IMR-90 (cell line): ENCODE results near the gene KPTN. TPM values are rescaled to one million over a fixed set of nuclear protein-coding genes. Genes with fewer than 3 reads are reported as not detected.

ENCODE experiments used
- ATAC-seq: fragments of 200-7000 bp; cut with Tn5 transposase; 2 replicates; pipeline ENCODE4 v1.9.1; 2020; ENCODE audit warnings: low read depth, mild to moderate bottlenecking, moderate library complexity
- BruUV-seq: library from RNA; stranded (reverse); fragments of 400-500 nt; replicated peaks from 2 replicates; lab custom pipeline; 2021; lab: Mats Ljungman, UMichigan
- CTCF ChIA-PET: fragments of 300-600 bp; formaldehyde crosslinking; extraction: SDS; loops from one replicate; lab custom pipeline; 2021; ENCODE audit warnings: antibody characterized with exemption; lab: Yijun Ruan, JAX
- POLR2A ChIA-PET: fragments of 300-600 bp; sonication (Branson Sonifier 250); formaldehyde crosslinking; loops from one replicate; lab custom pipeline; 2022; ENCODE audit warnings: antibody characterized with exemption; ENCODE audit not compliant: unreplicated experiment; lab: Charles Lee
- DNase-seq: peaks from one replicate; pipeline ENCODE4 v3.0.0; 2013
- H2AFZ ChIP-seq: replicated peaks from 2 replicates; pipeline ENCODE3; 2013; ENCODE audit warnings: low read length, mild to moderate bottlenecking; ENCODE audit not compliant: poor library complexity
- H2AK5ac ChIP-seq: 2 replicates; pipeline ENCODE4 v1.6.1; 2013; ENCODE audit warnings: low read depth, low read length, inconsistent platforms
- H2AK9ac ChIP-seq: replicated peaks from 2 replicates; pipeline ENCODE3; 2013; ENCODE audit warnings: mild to moderate bottlenecking, low read depth, low read length, moderate library complexity; ENCODE audit not compliant: poor library complexity
- H2BK120ac ChIP-seq: 2 replicates; pipeline ENCODE4 v1.6.1; 2013; ENCODE audit warnings: low read depth, low read length, inconsistent platforms
- H2BK15ac ChIP-seq: 3 replicates; pipeline ENCODE4 v1.6.1; 2013; ENCODE audit warnings: low read depth, low read length, inconsistent platforms
- H2BK20ac ChIP-seq: 2 replicates; pipeline ENCODE4 v1.6.1; 2013; ENCODE audit warnings: low read depth, mild to moderate bottlenecking, inconsistent platforms, low read length, moderate library complexity
- H2BK5ac ChIP-seq: 2 replicates; pipeline ENCODE4 v1.6.1; 2013; ENCODE audit warnings: mild to moderate bottlenecking, low read depth, low read length, inconsistent platforms; ENCODE audit not compliant: poor library complexity, severe bottlenecking
- H3K14ac ChIP-seq: replicated peaks from 2 replicates; pipeline ENCODE4 v1.6.1; 2013; ENCODE audit warnings: low read depth, low read length, inconsistent platforms
- H3K18ac ChIP-seq: 2 replicates; pipeline ENCODE4 v1.6.1; 2013; ENCODE audit warnings: low read depth, low read length, control low read depth
- H3K23ac ChIP-seq: 2 replicates; pipeline ENCODE4 v1.6.1; 2013; ENCODE audit warnings: low read depth, low read length, inconsistent platforms
- H3K27ac ChIP-seq: 2 replicates; pipeline ENCODE4 v1.5.1; 2013; ENCODE audit warnings: mild to moderate bottlenecking, control low read depth, low read length; ENCODE audit not compliant: insufficient read depth
- H3K27me3 ChIP-seq: 2 replicates; pipeline ENCODE4 v1.6.1; 2013; ENCODE audit warnings: low read length; ENCODE audit not compliant: control insufficient read depth, insufficient read depth
- H3K36me3 ChIP-seq: 2 replicates; pipeline ENCODE4 v1.6.1; 2013; ENCODE audit warnings: low read length, mixed read lengths; ENCODE audit not compliant: control insufficient read depth, insufficient read depth
- H3K4ac ChIP-seq: 2 replicates; pipeline ENCODE4 v1.6.1; 2013; ENCODE audit warnings: low read depth, low read length, inconsistent platforms
- H3K4me1 ChIP-seq: 2 replicates; pipeline ENCODE4 v1.6.1; 2013; ENCODE audit warnings: low read length, mixed read lengths; ENCODE audit not compliant: control insufficient read depth, insufficient read depth
- H3K4me2 ChIP-seq: 2 replicates; pipeline ENCODE4 v1.6.1; 2013; ENCODE audit warnings: low read depth, mild to moderate bottlenecking, control low read depth, low read length, moderate library complexity
- H3K4me3 ChIP-seq: 2 replicates; pipeline ENCODE4 v1.5.1; 2013; ENCODE audit warnings: low read depth, mild to moderate bottlenecking, control low read depth, low read length, moderate library complexity; ENCODE audit not compliant: insufficient read depth
- H3K56ac ChIP-seq: 2 replicates; pipeline ENCODE4 v1.6.1; 2013; ENCODE audit warnings: low read length, inconsistent platforms; ENCODE audit not compliant: insufficient read depth; ENCODE audit errors: extremely low read depth
- H3K79me1 ChIP-seq, 2 experiments: 2 replicates each; pipeline ENCODE4 v1.6.1; 2013; ENCODE audit warnings: low read length in 2 of 2, inconsistent platforms in 1 of 2, low read depth in 1 of 2
- H3K9ac ChIP-seq: 2 replicates; pipeline ENCODE4 v1.6.1; 2013; ENCODE audit warnings: low read depth, low read length, control low read depth
- H3K9me1 ChIP-seq: 2 replicates; pipeline ENCODE4 v1.6.1; 2013; ENCODE audit warnings: low read length, inconsistent platforms; ENCODE audit not compliant: insufficient read depth
- H3K9me3 ChIP-seq: 2 replicates; pipeline ENCODE4 v1.6.1; 2013; ENCODE audit warnings: low read length; ENCODE audit not compliant: control insufficient read depth, insufficient read depth
- H4K20me1 ChIP-seq: 2 replicates; pipeline ENCODE4 v1.6.1; 2013; ENCODE audit warnings: low read length, inconsistent platforms; ENCODE audit not compliant: insufficient read depth
- H4K5ac ChIP-seq: 2 replicates; pipeline ENCODE4 v1.6.1; 2013; ENCODE audit warnings: mild to moderate bottlenecking, low read depth, low read length, control low read depth
- H4K8ac ChIP-seq, 2 experiments: 2 replicates each; pipeline ENCODE4 v1.6.1; 2013; ENCODE audit warnings: low read depth in 2 of 2, low read length in 2 of 2, control low read depth in 1 of 2, inconsistent platforms in 1 of 2
- H4K91ac ChIP-seq: 2 replicates; pipeline ENCODE4 v1.6.1; 2013; ENCODE audit warnings: low read depth, low read length, inconsistent platforms; ENCODE audit not compliant: insufficient read depth
- BHLHE40 ChIP-seq: fragments of 150-350 bp; IDR thresholded peaks from 2 replicates; pipeline ENCODE4 v1.6.1; 2016; ENCODE audit warnings: mild to moderate bottlenecking, low read depth, low read length
- CEBPB ChIP-seq: IDR thresholded peaks from 2 replicates; pipeline ENCODE4 v1.6.1; 2012; ENCODE audit warnings: low read depth, low read length, improper control_type of control experiment
- CHD1 ChIP-seq: IDR thresholded peaks from 2 replicates; pipeline ENCODE4 v1.6.1; 2012; ENCODE audit warnings: low read depth, low read length, improper control_type of control experiment
- CTCF ChIP-seq: conservative IDR thresholded peaks from 2 replicates; pipeline ENCODE4 v1.5.1; 2012; ENCODE audit warnings: mild to moderate bottlenecking, low read depth, low read length, improper control_type of control experiment
- ELK1 ChIP-seq: fragments of 150-350 bp; IDR thresholded peaks from 2 replicates; pipeline ENCODE4 v1.6.1; 2016; ENCODE audit warnings: low read depth, mild to moderate bottlenecking, low read length, moderate library complexity, borderline replicate concordance
- FOS ChIP-seq: fragments of 150-350 bp; IDR thresholded peaks from 2 replicates; pipeline ENCODE4 v1.6.1; 2016; ENCODE audit warnings: low read depth, low read length
- MAFK ChIP-seq: IDR thresholded peaks from 2 replicates; pipeline ENCODE4 v1.6.1; 2012; ENCODE audit warnings: low read depth, low read length, improper control_type of control experiment
- MAZ ChIP-seq: IDR thresholded peaks from 2 replicates; pipeline ENCODE4 v1.6.1; 2012; ENCODE audit warnings: low read depth, mild to moderate bottlenecking, low read length, improper control_type of control experiment, moderate library complexity, borderline replicate concordance
- MXI1 ChIP-seq: IDR thresholded peaks from 2 replicates; pipeline ENCODE4 v1.6.1; 2012; ENCODE audit warnings: low read depth, mild to moderate bottlenecking, low read length, moderate library complexity, borderline replicate concordance
- NFE2L2 ChIP-seq: fragments of 150-350 bp; IDR thresholded peaks from 2 replicates; pipeline ENCODE4 v1.6.1; 2016; ENCODE audit warnings: low read depth, mild to moderate bottlenecking, low read length
- POLR2A ChIP-seq: IDR thresholded peaks from 2 replicates; pipeline ENCODE4 v1.6.1; 2012; ENCODE audit warnings: mild to moderate bottlenecking, low read depth, low read length
- RAD21 ChIP-seq: IDR thresholded peaks from 2 replicates; pipeline ENCODE4 v1.6.1; 2012; ENCODE audit warnings: low read length, improper control_type of control experiment
- RCOR1 ChIP-seq: IDR thresholded peaks from 2 replicates; pipeline ENCODE4 v1.6.1; 2012; ENCODE audit warnings: mild to moderate bottlenecking, low read length, improper control_type of control experiment; ENCODE audit not compliant: insufficient replicate concordance
- RFX5 ChIP-seq: IDR thresholded peaks from 2 replicates; pipeline ENCODE4 v1.8.0; 2012; ENCODE audit warnings: low read depth, mild to moderate bottlenecking, low read length, moderate library complexity
- SMC3 ChIP-seq: fragments of 150-350 bp; IDR thresholded peaks from 2 replicates; pipeline ENCODE4 v1.6.1; 2016; ENCODE audit warnings: low read depth, mild to moderate bottlenecking, antibody characterized with exemption, low read length, moderate library complexity
- USF2 ChIP-seq: fragments of 150-350 bp; IDR thresholded peaks from 2 replicates; pipeline ENCODE4 v1.6.1; 2017; ENCODE audit warnings: mild to moderate bottlenecking, antibody characterized with exemption, low read length, low read depth
- WGBS, 2 experiments: methylation state at CpG; one replicate each; pipeline versions ENCODE4 v1.1.5 to v1.1.7; 2013; ENCODE audit warnings: missing lambda C conversion rate in 2 of 2; ENCODE audit not compliant: insufficient read length in 1 of 2; ENCODE audit errors: extremely low coverage in 2 of 2; 5-methylcytosine and 5-hydroxymethylcytosine counted together
- dilution Hi-C: fragments of 300-500 bp; cut with HindIII; formaldehyde crosslinking; loops from one replicate; pipeline ENCODE4 v1.14.3; 2018; ENCODE audit warnings: low sequenced_read_pairs; ENCODE audit not compliant: unreplicated experiment
- in situ Hi-C: fragments of 300-500 bp; cut with MboI; formaldehyde crosslinking; loops from 3 replicates; pipeline ENCODE4 v1.14.3; 2019; ENCODE audit warnings: low sequenced_read_pairs, inconsistent platforms, mixed read lengths
- intact Hi-C: fragments of 100-400 bp; cut with micrococcal nuclease; formaldehyde crosslinking; loops from 2 replicates; pipeline ENCODE4 v1.10.0; 2022
- polyA plus RNA-seq, 3 experiments: library from polyadenylated mRNA; depleted of rRNA; stranded (reverse); fragments of >200 nt; gene quantifications; 2 replicates each; pipeline ENCODE4 v1.2.3, GENCODE V29; 2012; ENCODE audit warnings: low replicate concordance in 1 of 3
- total RNA-seq: library from RNA; depleted of rRNA; stranded (reverse); fragments of >200 nt; gene quantifications from 2 replicates; pipeline ENCODE4 v1.2.3, GENCODE V29; 2012

The KPTN gene
- total and polyA plus RNA-seq, 2 of the 4 experiments (the other 2 are of a cell fraction), result 4.1 to 15.4 TPM

DNA sequence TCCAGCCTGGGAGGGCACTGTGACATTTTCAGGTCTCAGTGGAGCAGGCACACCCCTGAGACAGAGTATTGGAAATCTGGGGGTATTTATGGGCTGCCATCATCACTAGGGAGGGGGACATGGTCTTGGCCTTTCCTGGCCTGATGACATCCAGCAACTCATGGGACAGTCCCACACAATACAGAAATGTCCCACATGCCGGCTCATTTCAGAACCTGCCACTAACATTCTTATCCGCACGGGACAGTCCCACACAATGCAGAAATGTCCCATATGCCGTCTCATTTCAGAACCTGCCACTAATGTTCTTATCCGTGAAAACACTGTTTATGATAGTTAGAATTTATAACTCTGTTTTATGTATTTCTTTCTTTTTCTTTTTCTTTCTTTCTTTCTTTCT is 22.1 kb downstream of the KPTN start:
- peaks cover 6% of the 10 kb centered on the region; the same call in 1 of the 2 replicates for H3K9me3 ChIP-seq
- H2AK5ac ChIP-seq, result no peak overlapping the region
- no peak overlapping the region for H3K18ac ChIP-seq
- H3K27me3 ChIP-seq, result peaks cover 54% of the 10 kb centered on the region
- TF ChIP-seq MXI1, result no peak
- TF ChIP-seq RAD21, result no peak
- TF ChIP-seq CTCF, result no peak
- no peak for TF ChIP-seq FOS
- TF ChIP-seq CHD1, result no peak
- no peak for TF ChIP-seq USF2
- no peak for TF ChIP-seq RFX5
- no peak for TF ChIP-seq MAFK
- TF ChIP-seq MAZ, result no peak
- no peak for TF ChIP-seq BHLHE40
- no peak for TF ChIP-seq SMC3
- TF ChIP-seq NFE2L2, result no peak
- no peak for TF ChIP-seq RCOR1
- no peak for TF ChIP-seq CEBPB
- no peak for TF ChIP-seq ELK1
- TF ChIP-seq POLR2A, result no peak
- no peak overlapping the region for H3K4ac ChIP-seq
- H3K27ac ChIP-seq, result no peak overlapping the region
- H4K91ac ChIP-seq, result no peak overlapping the region
- no peak overlapping the region for H3K14ac ChIP-seq
- H3K56ac ChIP-seq, result no peak overlapping the region
- no peaks in the 10 kb centered on the region for H3K79me1 ChIP-seq
- H3K9me1 ChIP-seq, result peaks cover 4% of the 10 kb centered on the region; the same call in 1 of the 2 replicates
- no peak for DNase-seq
- in situ Hi-C loops (no loop called here), intact Hi-C loops (no loop called here), dilution Hi-C loops (no loop called here)
- no peak overlapping the region for H2BK15ac ChIP-seq
- H2BK120ac ChIP-seq, result no peak overlapping the region
- no TSS peak for BruUV-seq
- H2BK5ac ChIP-seq, result no peak overlapping the region
- H3K4me2 ChIP-seq, result no peak overlapping the region
- no peaks in the 10 kb centered on the region for H4K20me1 ChIP-seq
- no peak overlapping the region for H2AK9ac ChIP-seq
- H3K4me1 ChIP-seq, result no peaks in the 10 kb centered on the region
- no peak overlapping the region for H4K8ac ChIP-seq
- H3K36me3 ChIP-seq, result no peaks in the 10 kb centered on the region
- no peak overlapping the region for H2AFZ ChIP-seq
- POLR2A ChIA-PET, result no interaction called here
- no peak overlapping the region for H4K5ac ChIP-seq
- WGBS, 2 experiments, result no CpG with 5 or more reads among the region's 5 CpGs
- H2BK20ac ChIP-seq, result no peak overlapping the region
- no peak overlapping the region for H3K23ac ChIP-seq
- CTCF ChIA-PET, result no interaction called here
- no peak for ATAC-seq
- H3K9ac ChIP-seq, result no peak overlapping the region
- no peak overlapping the region for H3K4me3 ChIP-seq
